WERI-Rb-1 (cell line): Measurements from ENCODE around the gene GDF2.

Source experiments
- DNase-seq: peaks from one replicate; pipeline ENCODE4 v3.0.0-alpha.2; 2020
- H3K27ac ChIP-seq: fragments of 250-450 bp; sonication (Bioruptor Pico); 2 replicates; pipeline ENCODE4 v1.5.1; 2020; ENCODE audit warnings: mild to moderate bottlenecking, moderate library complexity
- H3K27me3 ChIP-seq: fragments of 250-450 bp; sonication (Bioruptor Pico); 2 replicates; pipeline ENCODE4 v1.5.1; 2021; ENCODE audit warnings: mild to moderate bottlenecking, low read depth, moderate library complexity; ENCODE audit not compliant: insufficient read depth, severe bottlenecking
- H3K36me3 ChIP-seq: fragments of 250-450 bp; sonication (Bioruptor Pico); 2 replicates; pipeline ENCODE4 v1.5.1; 2020; ENCODE audit warnings: mild to moderate bottlenecking, moderate library complexity
- H3K4me3 ChIP-seq: 2 replicates; pipeline ENCODE4 v1.5.1; 2011; ENCODE audit warnings: low read depth, mild to moderate bottlenecking, control low read depth, low read length
- H3K9me3 ChIP-seq: fragments of 250-450 bp; sonication (Bioruptor Pico); 2 replicates; pipeline ENCODE4 v1.5.1; 2021; ENCODE audit warnings: mild to moderate bottlenecking, moderate library complexity; ENCODE audit not compliant: severe bottlenecking
- CTCF ChIP-seq: IDR thresholded peaks from 2 replicates; pipeline ENCODE4 v1.5.1; 2011; ENCODE audit warnings: low read depth, mild to moderate bottlenecking, control low read depth, inconsistent platforms, low read length

The GDF2 gene

GRCh38 chr10:47359101-47359500 lies 36.8 kb downstream of the GDF2 start:
- TF ChIP-seq CTCF: no peak
- Histone ChIP-seq H3K9me3 (no peaks in the 10 kb centered on the region), H3K27ac (peak overlapping the region; percentile 90), H3K4me3 (no peak overlapping the region), H3K36me3 (peaks cover 53% of the 10 kb centered on the region), H3K27me3 (no peaks in the 10 kb centered on the region)
- DNase-seq: peak; percentile 33

- no peak for DNase-seq
- no peak overlapping the region for H3K4me3 ChIP-seq
- H3K27me3 ChIP-seq: no peaks in the 10 kb centered on the region
- H3K27ac ChIP-seq: peak overlapping the region; percentile 90
- H3K9me3 ChIP-seq: no peaks in the 10 kb centered on the region
- TF ChIP-seq CTCF: no peak
- H3K36me3 ChIP-seq: peaks cover 45% of the 10 kb centered on the region
Measured at GRCh38 chr10:47359626-47360418, 37.6 kb downstream of the GDF2 start.

GRCh38 chr10:47360419-47361040 lies 38.3 kb downstream of the GDF2 start:
- TF ChIP-seq CTCF: no peak
- peak overlapping the region; percentile 90 for H3K27ac ChIP-seq
- no peaks in the 10 kb centered on the region for H3K9me3 ChIP-seq
- peak overlapping the region; percentile 14; the same call in 1 of the 2 replicates for H3K4me3 ChIP-seq
- no peaks in the 10 kb centered on the region for H3K27me3 ChIP-seq
- peaks cover 38% of the 10 kb centered on the region for H3K36me3 ChIP-seq
- DNase-seq: peak; percentile 86

- Histone ChIP-seq H3K9me3 (no peaks in the 10 kb centered on the region), H3K27ac (peak overlapping the region; percentile 90), H3K36me3 (peaks cover 31% of the 10 kb centered on the region), H3K27me3 (no peaks in the 10 kb centered on the region), H3K4me3 (0 out of 2 replicates have a peak overlapping the region, but pooled peaks have one; percentile 14)
- peak; percentile 89 for TF ChIP-seq CTCF
- peak; percentile 76 for DNase-seq
Measured at GRCh38 chr10:47361293-47361692, 39.0 kb downstream of the GDF2 start.

- H3K27me3 ChIP-seq: no peaks in the 10 kb centered on the region
- H3K27ac ChIP-seq: no peak overlapping the region
- DNase-seq: no peak
- no peak for TF ChIP-seq CTCF
- no peak overlapping the region for H3K4me3 ChIP-seq
- H3K36me3 ChIP-seq: peaks cover 22% of the 10 kb centered on the region
- H3K9me3 ChIP-seq: no peaks in the 10 kb centered on the region
Measured at GRCh38 chr10:47362199-47362598, 39.9 kb downstream of the GDF2 start.
